ENCODE results near the gene TMEM222.

Gene TMEM222

DNA sequence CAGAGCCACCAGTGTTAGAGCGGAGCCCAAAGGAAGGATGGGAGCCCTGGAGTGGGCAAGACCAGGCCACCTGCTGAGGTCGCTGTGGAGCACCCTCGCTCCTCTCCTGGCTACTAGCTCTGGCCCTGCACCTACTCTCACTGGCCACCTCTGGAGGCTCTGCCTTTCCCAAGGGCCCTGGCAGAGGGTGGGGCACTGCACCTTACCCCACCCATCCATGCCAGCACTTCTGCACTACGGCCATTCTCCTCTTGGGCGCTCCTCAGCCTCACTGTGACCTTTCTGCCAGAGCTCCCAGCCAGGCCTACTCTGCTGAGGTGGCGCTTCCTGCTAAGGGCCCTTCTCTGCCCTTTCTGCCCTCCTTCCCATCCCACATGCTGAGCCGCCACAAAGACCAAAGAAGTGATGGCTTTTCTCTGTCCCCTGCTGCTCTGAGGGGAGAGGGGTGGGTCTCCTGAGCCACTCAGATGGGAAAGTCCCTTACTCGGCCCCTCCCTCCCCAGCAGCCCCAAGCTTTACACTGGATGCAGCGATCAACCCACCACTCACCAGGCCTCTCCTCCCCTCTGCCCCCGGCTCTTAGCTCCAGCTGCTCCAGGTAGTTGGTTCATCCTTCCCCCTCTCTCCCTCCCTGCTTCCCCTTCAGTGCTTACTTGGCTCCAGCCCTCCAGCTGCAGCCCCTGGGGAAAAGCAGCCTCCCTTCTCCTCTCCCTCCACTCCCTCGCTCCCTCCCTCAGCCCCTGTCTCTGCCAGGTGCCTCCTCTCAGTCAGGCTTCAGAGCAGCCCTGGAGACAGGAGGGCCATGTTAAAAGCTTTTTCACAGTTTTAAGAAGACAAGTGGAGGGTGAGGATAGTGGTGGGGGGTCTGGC is 14.8 kb upstream of the TMEM222 start:
- no peak for DNase-seq (ENCODE audit: low spot score)

GRCh38 chr1:27307874-27308598 is 13.9 kb upstream of the TMEM222 start:
- DNase-seq (ENCODE audit: low spot score), result no peak

- DNase-seq (ENCODE audit: low spot score), result no peak
Observed at GRCh38 chr1:27314169-27314568, 7.8 kb upstream of the TMEM222 start.

DNA sequence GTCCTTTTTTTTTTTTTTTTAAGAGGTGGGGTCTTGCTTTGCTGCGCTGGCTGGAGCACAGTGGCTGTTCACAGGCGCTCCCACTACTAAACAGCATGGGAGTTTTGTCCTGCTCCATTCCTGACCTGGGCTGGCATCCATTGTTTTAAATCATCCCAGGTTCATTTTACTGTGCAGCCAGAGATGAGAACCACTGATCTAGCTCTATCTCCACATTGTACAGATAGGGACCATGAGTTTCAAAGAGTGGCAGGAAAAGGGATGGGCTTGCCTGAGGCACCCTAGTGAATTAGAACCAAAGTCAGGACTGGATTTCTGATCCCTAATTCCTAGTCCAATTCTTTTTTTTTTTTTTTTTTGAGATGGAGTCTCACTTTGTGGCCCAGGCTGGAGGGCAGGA is 7.2 kb upstream of the TMEM222 start:
- DNase-seq (ENCODE audit: low spot score), result no peak

- DNase-seq (ENCODE audit: low spot score), result no peak
Observed at GRCh38 chr1:27316860-27317259, 5.1 kb upstream of the TMEM222 start.

DNA sequence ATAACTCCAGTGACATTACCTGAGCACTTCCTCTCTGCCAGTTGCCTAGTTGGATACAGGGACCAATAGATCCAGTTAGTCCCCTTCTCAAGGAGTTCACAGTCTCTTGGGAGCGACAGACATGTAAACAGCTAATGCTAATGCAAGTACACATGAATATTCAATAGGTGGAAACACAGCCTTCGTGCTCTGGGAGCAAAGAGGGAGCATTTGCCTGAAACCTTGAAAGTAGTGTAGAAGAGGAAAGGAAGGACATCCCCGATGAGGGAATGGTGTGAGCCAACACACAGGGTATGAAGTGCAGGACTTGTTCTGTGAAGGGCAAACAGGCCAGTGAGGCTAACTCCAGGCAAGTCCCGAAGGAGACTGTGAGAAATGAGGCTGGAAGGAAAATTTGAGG is 3.8 kb upstream of the TMEM222 start:
- DNase-seq (ENCODE audit: low spot score), result no peak

DNA sequence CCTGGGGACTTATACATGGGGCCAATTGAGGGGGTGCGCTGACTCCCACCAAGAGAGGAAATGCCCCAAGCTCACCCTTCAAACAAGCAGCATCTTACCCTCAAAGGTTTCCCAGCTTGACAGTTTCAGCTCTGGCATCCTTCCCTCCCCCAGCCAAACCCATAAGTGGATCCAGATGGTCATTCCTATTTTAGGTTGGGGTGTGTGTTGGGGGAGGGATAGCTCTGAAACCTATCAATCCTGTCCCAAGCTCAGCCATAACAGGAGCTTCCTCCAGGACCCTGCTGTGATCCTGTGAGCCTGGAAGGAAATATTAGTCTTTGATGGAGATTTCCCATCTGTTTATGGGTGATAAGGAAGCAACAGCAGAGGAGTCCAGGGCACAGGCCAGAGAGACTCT is 3.4 kb upstream of the TMEM222 start:
- no peak for DNase-seq (ENCODE audit: low spot score)

- DNase-seq (ENCODE audit: low spot score), result peak; percentile 38
Observed at GRCh38 chr1:27322569-27323240, 742 bp downstream of the TMEM222 start.

GRCh38 chr1:27325286-27325685 is 3.3 kb downstream of the TMEM222 start:
- no peak for DNase-seq (ENCODE audit: low spot score)

- DNase-seq (ENCODE audit: low spot score), result no peak
Observed at GRCh38 chr1:27327964-27328363, 6.0 kb downstream of the TMEM222 start.

- DNase-seq (ENCODE audit: low spot score), result no peak
Observed at GRCh38 chr1:27330786-27331185, 8.8 kb downstream of the TMEM222 start.

GRCh38 chr1:27331426-27331825 is 9.5 kb downstream of the TMEM222 start:
- no peak for DNase-seq (ENCODE audit: low spot score)

DNA sequence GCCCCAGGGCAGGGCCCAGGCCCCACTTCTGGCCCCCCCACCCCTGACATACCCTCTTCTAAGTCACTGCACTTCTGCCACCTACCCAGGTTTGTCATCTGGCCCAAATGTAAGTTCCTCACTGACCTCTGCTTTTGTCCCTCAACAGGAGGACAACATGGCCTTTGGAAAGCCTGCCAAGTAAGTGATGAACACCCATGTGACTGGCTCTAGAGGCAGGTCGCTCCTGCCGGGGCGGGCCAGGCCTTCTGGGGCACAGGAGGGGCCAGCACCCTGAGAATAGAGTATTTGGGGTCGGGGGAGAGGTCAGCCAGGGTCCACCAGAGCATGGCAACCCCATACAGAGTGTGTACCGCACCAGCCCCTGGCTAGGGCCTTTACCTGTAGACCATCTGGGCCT is 10.0 kb downstream of the TMEM222 start:
- DNase-seq (ENCODE audit: low spot score), result no peak

DNA sequence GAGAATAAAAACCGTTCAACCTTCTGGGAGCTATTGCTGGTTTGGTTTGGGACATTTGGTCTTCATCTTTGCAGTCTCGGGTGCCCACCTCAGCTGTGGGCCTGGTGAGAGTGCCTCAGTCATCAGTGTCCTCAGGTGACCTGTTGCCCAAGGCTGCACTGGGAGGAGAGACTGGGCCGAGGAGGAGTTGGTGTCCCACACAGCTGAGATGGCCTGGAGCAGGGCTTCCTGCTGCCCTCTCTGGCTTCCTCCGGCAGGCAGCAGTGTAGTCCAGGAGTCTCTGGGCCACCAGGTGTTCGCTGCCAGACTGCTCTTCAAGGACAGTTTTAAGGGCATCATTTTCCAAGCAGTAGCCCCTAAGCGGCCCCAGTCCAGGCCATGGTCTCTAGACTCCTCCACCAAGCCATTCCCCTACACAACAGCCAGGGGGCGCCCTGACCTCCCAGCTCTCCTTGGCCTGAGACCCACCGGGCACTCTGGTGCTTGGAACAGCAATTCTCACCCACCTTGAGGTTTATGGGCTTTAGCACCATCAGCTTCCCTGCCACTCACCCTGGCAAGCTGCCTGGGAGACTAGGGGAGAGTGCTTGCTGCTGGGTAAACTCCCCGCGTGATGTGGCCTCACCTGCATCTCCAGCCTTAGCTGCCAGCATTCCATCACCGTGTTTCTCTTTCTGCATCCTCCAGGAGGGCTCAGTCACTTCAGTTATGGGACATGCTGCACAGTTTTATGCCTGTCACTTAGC is 10.7 kb downstream of the TMEM222 start:
- peak; percentile 65 for DNase-seq (ENCODE audit: low spot score)

DNA sequence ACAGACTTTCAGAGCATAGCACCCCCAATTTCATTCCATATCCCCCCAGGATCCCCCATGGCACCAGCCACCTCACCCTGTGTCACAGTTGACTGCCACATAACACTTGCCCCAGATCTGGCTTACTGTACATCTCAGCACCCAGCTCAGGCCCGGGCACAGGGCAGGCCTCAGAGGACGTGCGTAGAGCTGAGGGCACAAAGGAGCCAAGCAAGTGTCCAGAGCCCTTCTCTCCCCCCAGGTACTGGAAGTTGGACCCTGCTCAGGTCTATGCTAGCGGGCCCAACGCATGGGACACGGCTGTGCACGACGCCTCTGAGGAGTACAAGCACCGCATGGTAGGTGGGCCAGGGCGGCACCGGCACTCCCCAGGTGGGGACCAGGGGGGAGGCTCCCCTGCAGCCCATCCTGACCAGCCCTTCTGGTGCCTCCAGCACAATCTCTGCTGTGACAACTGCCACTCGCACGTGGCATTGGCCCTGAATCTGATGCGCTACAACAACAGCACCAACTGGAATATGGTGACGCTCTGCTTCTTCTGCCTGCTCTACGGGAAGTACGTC is 11.8 kb downstream of the TMEM222 start:
- no peak for DNase-seq (ENCODE audit: low spot score)

DNA sequence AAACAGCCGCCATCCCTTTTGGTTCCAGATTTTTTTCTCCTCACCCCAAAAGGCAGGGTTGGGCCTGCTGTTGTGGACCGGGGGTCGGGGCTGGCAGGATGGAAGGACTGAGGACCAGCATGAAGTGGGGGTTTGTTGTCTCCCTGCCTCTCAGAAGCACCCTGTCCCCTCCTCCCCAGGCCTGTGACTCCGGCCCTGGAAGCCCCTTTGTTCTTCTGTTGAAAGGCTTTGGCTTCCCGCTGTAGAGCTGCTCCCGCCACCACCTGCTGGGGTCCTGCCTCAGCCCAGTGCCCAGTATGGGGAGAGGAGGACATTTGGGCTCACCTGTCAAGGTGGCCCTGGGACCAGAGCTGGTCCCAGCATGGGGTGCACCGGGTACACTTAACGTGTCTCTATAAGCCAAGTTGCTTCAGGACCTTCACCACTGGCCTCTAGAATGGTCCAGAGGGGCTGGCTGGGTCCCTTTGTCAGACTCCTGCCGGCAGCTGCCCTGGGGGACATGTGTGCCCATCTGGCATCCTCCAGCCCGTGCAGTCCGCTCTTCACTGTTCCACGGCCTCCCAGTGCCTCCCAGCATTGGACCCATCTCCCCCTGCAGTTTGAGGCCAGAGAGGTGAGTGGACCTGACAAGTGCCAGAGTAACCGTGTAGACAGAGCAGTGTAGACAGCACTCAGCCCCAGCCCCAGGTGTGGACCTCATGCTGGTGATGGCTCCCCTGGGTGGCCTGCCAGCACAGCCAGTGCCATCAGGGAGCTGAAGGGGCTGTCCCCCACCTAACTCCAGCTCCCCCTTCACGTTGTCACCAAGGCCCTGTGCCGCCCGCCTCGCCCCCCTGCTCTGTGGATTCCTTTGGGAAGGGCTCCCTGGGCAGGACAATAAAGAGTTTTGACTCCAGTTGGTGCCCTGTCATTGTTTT is 13.8 kb downstream of the TMEM222 start:
- no peak for DNase-seq (ENCODE audit: low spot score)

DNA sequence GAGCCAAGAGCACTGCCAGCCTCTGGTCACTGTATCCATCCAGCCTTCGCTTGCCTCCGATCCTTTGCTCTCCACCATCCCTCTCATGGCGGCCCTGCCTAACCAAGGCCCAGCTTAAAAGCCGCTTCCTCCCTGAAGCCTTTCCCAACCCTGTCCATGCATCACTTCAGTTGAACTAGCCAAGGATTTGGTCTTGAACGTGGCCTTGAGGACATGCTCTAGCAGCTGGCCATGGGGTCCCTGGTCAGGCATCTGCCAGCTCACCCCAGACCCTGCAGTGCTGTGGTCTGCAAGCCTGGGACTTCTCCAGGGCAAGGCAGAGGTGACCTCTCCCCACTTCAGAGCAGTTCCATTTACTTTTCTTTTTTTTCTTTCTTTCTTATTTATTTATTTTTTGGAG is 14.8 kb downstream of the TMEM222 start:
- DNase-seq (ENCODE audit: low spot score), result no peak

- no peak for DNase-seq (ENCODE audit: low spot score)
Observed at GRCh38 chr1:27338751-27339150, 16.8 kb downstream of the TMEM222 start.

- DNase-seq (ENCODE audit: low spot score), result no peak
Observed at GRCh38 chr1:27339213-27339612, 17.2 kb downstream of the TMEM222 start.

DNA sequence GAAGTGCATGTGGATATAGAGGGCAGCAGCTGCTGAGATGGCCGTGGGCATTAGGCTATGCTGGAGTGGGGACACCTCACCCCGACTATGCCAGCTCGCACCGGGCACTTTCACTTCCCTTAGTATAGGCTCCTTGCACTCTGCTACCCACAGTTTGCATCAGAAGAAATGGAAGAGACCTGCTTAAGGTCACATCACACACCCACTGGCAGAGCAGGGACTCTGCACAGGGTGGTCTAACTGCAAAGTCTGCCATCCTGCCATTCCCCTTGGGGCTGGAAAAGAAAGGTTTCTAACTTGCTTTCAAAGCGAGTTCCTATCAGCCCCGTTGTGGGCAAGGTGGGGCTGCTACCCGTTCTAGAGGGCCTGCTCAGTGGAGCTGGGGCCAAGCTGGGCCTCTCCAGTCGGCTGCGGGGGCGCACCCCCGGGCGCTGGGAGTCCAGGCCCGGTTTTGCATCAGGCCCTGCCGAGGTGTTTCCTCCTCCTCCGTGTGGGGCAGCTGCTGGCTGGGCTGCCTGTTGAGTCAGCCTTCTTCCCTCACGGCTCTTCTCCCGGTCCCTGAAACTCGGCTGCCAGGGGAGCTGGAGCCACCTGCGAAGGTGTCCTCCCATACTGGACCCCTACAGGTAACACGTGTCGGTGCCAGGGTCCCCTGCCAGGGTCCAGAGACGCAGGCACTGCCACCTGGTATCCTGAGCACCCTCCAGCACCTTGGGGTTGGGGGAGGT is 19.7 kb downstream of the TMEM222 start, which contains the start of gene SYTL1:
Gene SYTL1 (plus strand): TSS at position 498 of the 728 bp plus-strand sequence. CDS start 3,313 bp downstream, outside the sequence.
- peak; percentile 85 for DNase-seq (ENCODE audit: low spot score)

All from NAMALWA (cell line).